HEK293 (cell line): Measurements from ENCODE around the gene ACSBG1.

Experiments used
- CTCF ChIA-PET: fragments of 350-600 bp; formaldehyde crosslinking; extraction: SDS; loops from one replicate; lab custom pipeline; 2021; ENCODE audit warnings: antibody characterized with exemption; lab: Yijun Ruan, JAX
- POLR2A ChIA-PET: fragments of 300-600 bp; formaldehyde crosslinking; extraction: SDS; loops from one replicate; lab custom pipeline; 2020; ENCODE audit warnings: antibody characterized with exemption, inconsistent platforms; lab: Yijun Ruan, JAX
- H3K27ac ChIP-seq: fragments of 200-500 bp; sonication (Bioruptor generic); 2 replicates; pipeline ENCODE4 v1.5.1; 2014; ENCODE audit warnings: low read depth, low read length, control low read depth, inconsistent platforms; ENCODE audit errors: extremely low read depth
- H3K36me3 ChIP-seq, 2 experiments: fragments of 200-500 bp in 1 of 2; sonication (Bioruptor generic) in 1 of 2; 1 replicate in 1 of 2; 2 replicates in 1 of 2; pipeline ENCODE4 v1.5.1; 2014 to 2017; ENCODE audit warnings: inconsistent platforms in 2 of 2, low read length in 2 of 2; ENCODE audit not compliant: control insufficient read depth in 2 of 2, insufficient read depth in 1 of 2
- H3K4me1 ChIP-seq: fragments of 200-500 bp; sonication (Bioruptor generic); 2 replicates; pipeline ENCODE4 v1.5.1; 2014; ENCODE audit warnings: mild to moderate bottlenecking, low read length, inconsistent platforms; ENCODE audit not compliant: control insufficient read depth, insufficient read depth
- H3K4me3 ChIP-seq: 2 replicates; pipeline ENCODE4 v1.5.1; 2011; ENCODE audit warnings: low read depth, mild to moderate bottlenecking, control low read depth, low read length, moderate library complexity
- H3K9me3 ChIP-seq: fragments of 200-500 bp; sonication (Bioruptor generic); 2 replicates; pipeline ENCODE4 v1.5.1; 2014; ENCODE audit warnings: low read depth, low read length, inconsistent platforms; ENCODE audit not compliant: control insufficient read depth, insufficient read depth
- BCL11B ChIP-seq: fragments of 450-650 bp; formaldehyde crosslinking; IDR thresholded peaks from 2 replicates; pipeline ENCODE4 v1.5.1; 2016; ENCODE audit warnings: low read depth, missing biosample characterization, missing genetic modification characterization
- KLF9 ChIP-seq: fragments of 450-650 bp; formaldehyde crosslinking; IDR thresholded peaks from 2 replicates; pipeline ENCODE4 v1.5.1; 2016; ENCODE audit warnings: missing biosample characterization, missing genetic modification characterization, low read depth
- PATZ1 ChIP-seq: fragments of 450-650 bp; formaldehyde crosslinking; IDR thresholded peaks from 2 replicates; pipeline ENCODE4 v1.5.1; 2016; ENCODE audit warnings: missing biosample characterization, missing genetic modification characterization
- ZFHX2 ChIP-seq: fragments of 450-650 bp; formaldehyde crosslinking; conservative IDR thresholded peaks from 2 replicates; pipeline ENCODE4 v1.5.1; 2016; ENCODE audit warnings: missing biosample characterization, missing genetic modification characterization
- ZNF18 ChIP-seq: fragments of 450-650 bp; formaldehyde crosslinking; IDR thresholded peaks from 2 replicates; pipeline ENCODE4 v1.5.1; 2016; ENCODE audit warnings: missing biosample characterization, missing genetic modification characterization
- ZNF211 ChIP-seq: fragments of 450-650 bp; formaldehyde crosslinking; IDR thresholded peaks from 2 replicates; pipeline ENCODE4 v1.5.1; 2016; ENCODE audit warnings: low read depth, missing biosample characterization, missing genetic modification characterization
- ZXDB ChIP-seq: fragments of 450-650 bp; formaldehyde crosslinking; IDR thresholded peaks from 2 replicates; pipeline ENCODE4 v1.5.1; 2016; ENCODE audit warnings: missing biosample characterization, missing genetic modification characterization
- TF ChIP-seq, protein P1 (sequence below): fragments of 450-650 bp; formaldehyde crosslinking; IDR thresholded peaks from 2 replicates; pipeline ENCODE4 v1.5.1; 2016; ENCODE audit warnings: missing biosample characterization, missing genetic modification characterization
- TF ChIP-seq, protein P2 (sequence below): fragments of 450-650 bp; IDR thresholded peaks from 2 replicates; pipeline ENCODE4 v1.5.1; 2018; ENCODE audit warnings: missing biosample characterization, mild to moderate bottlenecking, missing genetic modification characterization
- TF ChIP-seq, protein P3 (sequence below): fragments of 450-650 bp; formaldehyde crosslinking; IDR thresholded peaks from 2 replicates; pipeline ENCODE4 v1.5.1; 2016; ENCODE audit warnings: missing biosample characterization, missing genetic modification characterization

The ACSBG1 gene

GRCh38 chr15:78131295-78132061 is 102.9 kb downstream of the ACSBG1 start, which contains the start of gene CIB2 (continued):
- TF ChIP-seq, protein P1, sequence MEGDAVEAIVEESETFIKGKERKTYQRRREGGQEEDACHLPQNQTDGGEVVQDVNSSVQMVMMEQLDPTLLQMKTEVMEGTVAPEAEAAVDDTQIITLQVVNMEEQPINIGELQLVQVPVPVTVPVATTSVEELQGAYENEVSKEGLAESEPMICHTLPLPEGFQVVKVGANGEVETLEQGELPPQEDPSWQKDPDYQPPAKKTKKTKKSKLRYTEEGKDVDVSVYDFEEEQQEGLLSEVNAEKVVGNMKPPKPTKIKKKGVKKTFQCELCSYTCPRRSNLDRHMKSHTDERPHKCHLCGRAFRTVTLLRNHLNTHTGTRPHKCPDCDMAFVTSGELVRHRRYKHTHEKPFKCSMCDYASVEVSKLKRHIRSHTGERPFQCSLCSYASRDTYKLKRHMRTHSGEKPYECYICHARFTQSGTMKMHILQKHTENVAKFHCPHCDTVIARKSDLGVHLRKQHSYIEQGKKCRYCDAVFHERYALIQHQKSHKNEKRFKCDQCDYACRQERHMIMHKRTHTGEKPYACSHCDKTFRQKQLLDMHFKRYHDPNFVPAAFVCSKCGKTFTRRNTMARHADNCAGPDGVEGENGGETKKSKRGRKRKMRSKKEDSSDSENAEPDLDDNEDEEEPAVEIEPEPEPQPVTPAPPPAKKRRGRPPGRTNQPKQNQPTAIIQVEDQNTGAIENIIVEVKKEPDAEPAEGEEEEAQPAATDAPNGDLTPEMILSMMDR = peak; percentile 30; the same call in 1 of the 2 replicates
- TF ChIP-seq ZXDB (tag by site-specific recombination) (peak; percentile 61), PATZ1 (tag by site-specific recombination) (peak; percentile 98), ZNF18 (tag by site-specific recombination) (peak; percentile 71), ZFHX2 (peak; percentile 79), KLF9 (tag by site-specific recombination) (peak; percentile 27; the same call in 1 of the 2 replicates), BCL11B (tag by site-specific recombination) (peak; percentile 57; the same call in 1 of the 2 replicates)
- TF ChIP-seq, protein P2, sequence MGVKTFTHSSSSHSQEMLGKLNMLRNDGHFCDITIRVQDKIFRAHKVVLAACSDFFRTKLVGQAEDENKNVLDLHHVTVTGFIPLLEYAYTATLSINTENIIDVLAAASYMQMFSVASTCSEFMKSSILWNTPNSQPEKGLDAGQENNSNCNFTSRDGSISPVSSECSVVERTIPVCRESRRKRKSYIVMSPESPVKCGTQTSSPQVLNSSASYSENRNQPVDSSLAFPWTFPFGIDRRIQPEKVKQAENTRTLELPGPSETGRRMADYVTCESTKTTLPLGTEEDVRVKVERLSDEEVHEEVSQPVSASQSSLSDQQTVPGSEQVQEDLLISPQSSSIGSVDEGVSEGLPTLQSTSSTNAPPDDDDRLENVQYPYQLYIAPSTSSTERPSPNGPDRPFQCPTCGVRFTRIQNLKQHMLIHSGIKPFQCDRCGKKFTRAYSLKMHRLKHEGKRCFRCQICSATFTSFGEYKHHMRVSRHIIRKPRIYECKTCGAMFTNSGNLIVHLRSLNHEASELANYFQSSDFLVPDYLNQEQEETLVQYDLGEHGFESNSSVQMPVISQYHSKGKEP (tag by site-specific recombination) = peak; percentile 48; the same call in 1 of the 2 replicates
- TF ChIP-seq, protein P3, sequence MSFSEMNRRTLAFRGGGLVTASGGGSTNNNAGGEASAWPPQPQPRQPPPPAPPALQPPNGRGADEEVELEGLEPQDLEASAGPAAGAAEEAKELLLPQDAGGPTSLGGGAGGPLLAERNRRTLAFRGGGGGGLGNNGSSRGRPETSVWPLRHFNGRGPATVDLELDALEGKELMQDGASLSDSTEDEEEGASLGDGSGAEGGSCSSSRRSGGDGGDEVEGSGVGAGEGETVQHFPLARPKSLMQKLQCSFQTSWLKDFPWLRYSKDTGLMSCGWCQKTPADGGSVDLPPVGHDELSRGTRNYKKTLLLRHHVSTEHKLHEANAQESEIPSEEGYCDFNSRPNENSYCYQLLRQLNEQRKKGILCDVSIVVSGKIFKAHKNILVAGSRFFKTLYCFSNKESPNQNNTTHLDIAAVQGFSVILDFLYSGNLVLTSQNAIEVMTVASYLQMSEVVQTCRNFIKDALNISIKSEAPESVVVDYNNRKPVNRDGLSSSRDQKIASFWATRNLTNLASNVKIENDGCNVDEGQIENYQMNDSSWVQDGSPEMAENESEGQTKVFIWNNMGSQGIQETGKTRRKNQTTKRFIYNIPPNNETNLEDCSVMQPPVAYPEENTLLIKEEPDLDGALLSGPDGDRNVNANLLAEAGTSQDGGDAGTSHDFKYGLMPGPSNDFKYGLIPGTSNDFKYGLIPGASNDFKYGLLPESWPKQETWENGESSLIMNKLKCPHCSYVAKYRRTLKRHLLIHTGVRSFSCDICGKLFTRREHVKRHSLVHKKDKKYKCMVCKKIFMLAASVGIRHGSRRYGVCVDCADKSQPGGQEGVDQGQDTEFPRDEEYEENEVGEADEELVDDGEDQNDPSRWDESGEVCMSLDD (tag by site-specific recombination) = peak; percentile 77

DNA sequence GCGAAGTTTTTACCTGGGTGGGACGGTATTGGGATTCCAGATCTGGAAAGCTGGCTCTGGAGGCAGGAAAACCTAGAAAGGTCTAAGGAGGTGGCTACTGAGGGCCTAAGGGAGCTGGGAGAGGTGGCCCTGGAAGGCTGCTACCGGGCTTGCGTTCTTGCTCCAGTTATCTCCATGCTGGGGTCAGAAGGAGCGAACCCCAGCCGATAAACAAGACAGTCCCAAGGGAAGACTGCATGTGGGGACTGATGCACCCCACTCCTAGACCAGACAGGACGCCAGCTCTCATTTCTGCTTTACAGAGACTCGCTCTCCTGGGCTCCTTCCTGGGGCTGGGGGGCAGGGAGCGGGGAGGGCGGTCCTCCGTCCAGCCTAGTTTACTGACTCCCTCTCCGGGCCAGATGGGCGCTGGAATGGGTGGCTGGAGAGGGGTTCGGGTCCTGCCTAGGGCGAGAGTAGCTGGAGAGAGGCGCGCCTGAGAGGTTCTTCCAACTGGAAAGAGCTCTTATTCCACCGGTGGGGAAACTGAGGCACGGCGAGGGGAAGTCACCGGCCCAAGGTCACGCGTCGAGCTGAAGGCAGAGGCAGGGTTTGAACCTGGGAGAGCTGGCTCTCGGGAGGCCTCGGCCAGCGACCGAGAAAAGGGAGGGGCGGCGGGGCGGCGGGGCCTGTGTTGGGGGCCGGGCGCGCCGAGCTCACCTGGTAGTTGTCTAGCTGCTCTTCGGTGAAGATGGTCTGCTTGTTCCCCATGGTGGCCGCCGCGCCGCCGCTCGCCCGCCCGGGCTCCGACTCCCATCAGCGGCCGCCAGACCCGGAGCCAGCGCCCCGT is 103.7 kb downstream of the ACSBG1 start:
- H3K4me1 ChIP-seq = peaks cover 2% of the 10 kb centered on the region; the same call in 1 of the 2 replicates
- ChIA-PET POLR2A (interaction anchor here (0.9 to 2.3 kb wide), 4 partner anchors 19 to 308 kb away, joined by 3 to 17 read pairs (median 5); partner anchors contain the start of genes IDH3A and SKIC8), CTCF (interaction anchor here (0.7 to 3.4 kb wide), 24 partner anchors 13 to 461 kb away, joined by 3 to 28 read pairs (median 4); partner anchors contain the start of gene ACSBG1)
- TF ChIP-seq PATZ1 (tag by site-specific recombination) (0 out of 2 replicates have a peak, but pooled peaks have one; percentile 21), ZNF211 (tag by site-specific recombination) (no peak)
- H3K27ac ChIP-seq = peak overlapping the region; percentile 85; the same call in 1 of the 2 replicates
- H3K9me3 ChIP-seq = no peaks in the 10 kb centered on the region
- H3K4me3 ChIP-seq = peak overlapping the region; percentile 74
- H3K36me3 ChIP-seq = no peaks in the 10 kb centered on the region
